Sigmoid colon (tissue), 4 donors: Measurements from ENCODE around the gene CAMK1D.

ENCODE experiments used
- EP300 ChIP-seq, 4 donors: sonication (generic); formaldehyde crosslinking; IDR thresholded peaks; one replicate each; pipeline ENCODE4 v1.6.1; 2017; ENCODE audit warnings: antibody characterized with exemption in 4 of 4
- POLR2A ChIP-seq, 2 donors: fragments of 450-650 bp; IDR thresholded peaks; one replicate each; pipeline ENCODE4 v1.6.1; 2016; ENCODE audit warnings: antibody characterized with exemption in 2 of 2, mild to moderate bottlenecking in 2 of 2, moderate library complexity in 2 of 2
- TF ChIP-seq, protein P1 (sequence below), 4 experiments: fragments of 450-650 bp in 3 of 4; fragments of 200-600 bp in 1 of 4; IDR thresholded peaks; one replicate each; pipeline ENCODE4 v1.5.1; 2016 to 2019; ENCODE audit warnings: antibody characterized with exemption in 4 of 4, mild to moderate bottlenecking in 3 of 4, moderate library complexity in 2 of 4

GRCh38 chr10:12376211-12376610 is 26.9 kb downstream of the CAMK1D start:
- TF ChIP-seq POLR2A (IDR thresholded peaks at IDR 0.05) (no peak), EP300 (IDR thresholded peaks at IDR 0.05) (no peak)
- TF ChIP-seq, protein P1, sequence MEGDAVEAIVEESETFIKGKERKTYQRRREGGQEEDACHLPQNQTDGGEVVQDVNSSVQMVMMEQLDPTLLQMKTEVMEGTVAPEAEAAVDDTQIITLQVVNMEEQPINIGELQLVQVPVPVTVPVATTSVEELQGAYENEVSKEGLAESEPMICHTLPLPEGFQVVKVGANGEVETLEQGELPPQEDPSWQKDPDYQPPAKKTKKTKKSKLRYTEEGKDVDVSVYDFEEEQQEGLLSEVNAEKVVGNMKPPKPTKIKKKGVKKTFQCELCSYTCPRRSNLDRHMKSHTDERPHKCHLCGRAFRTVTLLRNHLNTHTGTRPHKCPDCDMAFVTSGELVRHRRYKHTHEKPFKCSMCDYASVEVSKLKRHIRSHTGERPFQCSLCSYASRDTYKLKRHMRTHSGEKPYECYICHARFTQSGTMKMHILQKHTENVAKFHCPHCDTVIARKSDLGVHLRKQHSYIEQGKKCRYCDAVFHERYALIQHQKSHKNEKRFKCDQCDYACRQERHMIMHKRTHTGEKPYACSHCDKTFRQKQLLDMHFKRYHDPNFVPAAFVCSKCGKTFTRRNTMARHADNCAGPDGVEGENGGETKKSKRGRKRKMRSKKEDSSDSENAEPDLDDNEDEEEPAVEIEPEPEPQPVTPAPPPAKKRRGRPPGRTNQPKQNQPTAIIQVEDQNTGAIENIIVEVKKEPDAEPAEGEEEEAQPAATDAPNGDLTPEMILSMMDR (IDR thresholded peaks at IDR 0.05) = no peak
